WTC11 (cell line): ENCODE measurements around the gene UNC50. TPM values are rescaled to one million over a fixed set of nuclear protein-coding genes. Genes with fewer than 3 reads are reported as not detected.

ENCODE experiments used
- ATAC-seq: fragments of 200-7000 bp; cut with Tn5 transposase; 2 replicates; pipeline ENCODE4 v1.10.0; 2021; ENCODE audit warnings: mild to moderate bottlenecking, moderate library complexity
- CTCF ChIA-PET: fragments of 300-600 bp; sonication (Branson Sonifier 250); formaldehyde crosslinking; loops from one replicate; lab custom pipeline; 2021; ENCODE audit warnings: antibody characterized with exemption; lab: Charles Lee
- POLR2A ChIA-PET: fragments of 350-600 bp; sonication (Branson Sonifier 250); formaldehyde crosslinking; loops from one replicate; lab custom pipeline; 2021; ENCODE audit warnings: antibody characterized with exemption; lab: Charles Lee
- DNase-seq: peaks from one replicate; pipeline ENCODE4 v3.0.0; 2021; ENCODE audit warnings: low spot score
- H3K27ac Mint-ChIP-seq: 2 replicates; pipeline ENCODE4 v1.8.0; 2021; ENCODE audit warnings: mixed read lengths
- H3K27me3 Mint-ChIP-seq: 2 replicates; pipeline ENCODE4 v1.8.0; 2021; ENCODE audit warnings: low read depth, mild to moderate bottlenecking, moderate library complexity, mixed read lengths
- H3K36me3 Mint-ChIP-seq: 2 replicates; pipeline ENCODE4 v1.8.0; 2021; ENCODE audit warnings: mixed read lengths
- H3K4me1 Mint-ChIP-seq: 2 replicates; pipeline ENCODE4 v1.8.0; 2022; ENCODE audit warnings: mixed read lengths
- H3K4me3 Mint-ChIP-seq: 2 replicates; pipeline ENCODE4 v1.8.0; 2021; ENCODE audit warnings: mild to moderate bottlenecking, moderate library complexity, mixed read lengths
- H3K9me3 Mint-ChIP-seq: 2 replicates; pipeline ENCODE4 v1.8.0; 2021; ENCODE audit warnings: mixed read lengths
- CREM ChIP-seq: sonication (generic); formaldehyde crosslinking; IDR thresholded peaks from 2 replicates; pipeline ENCODE4 v1.8.1; 2022; ENCODE audit warnings: mild to moderate bottlenecking, missing genetic modification reagents, moderate library complexity
- ZNF416 ChIP-seq: fragments of 250-450 bp; sonication (Bioruptor Pico); IDR thresholded peaks from 2 replicates; pipeline ENCODE4 v1.9.0; 2021; ENCODE audit warnings: mild to moderate bottlenecking, inconsistent platforms
- total RNA-seq: library from RNA; stranded (reverse); gene quantifications from 3 replicates; pipeline ENCODE4 v1.2.3, GENCODE V29; 2021
- TF ChIP-seq, protein P1 (sequence below): sonication (generic); formaldehyde crosslinking; IDR thresholded peaks from 2 replicates; pipeline ENCODE4 v1.8.1; 2023; ENCODE audit warnings: mild to moderate bottlenecking, missing genetic modification reagents, borderline replicate concordance
- TF ChIP-seq, protein P2 (sequence below): sonication (generic); formaldehyde crosslinking; IDR thresholded peaks from 2 replicates; pipeline ENCODE4 v1.8.1; 2023; ENCODE audit warnings: mild to moderate bottlenecking, moderate library complexity, missing genetic modification reagents
- TF ChIP-seq, protein P3 (sequence below): sonication (generic); formaldehyde crosslinking; IDR thresholded peaks from 2 replicates; pipeline ENCODE4 v1.8.0; 2022; ENCODE audit warnings: missing genetic modification reagents
- TF ChIP-seq, protein P4 (sequence below): sonication (generic); formaldehyde crosslinking; conservative IDR thresholded peaks from 2 replicates; pipeline ENCODE4 v1.8.1; 2022; ENCODE audit warnings: mild to moderate bottlenecking, missing genetic modification reagents
- TF ChIP-seq, protein P5 (sequence below): sonication (generic); formaldehyde crosslinking; IDR thresholded peaks from 2 replicates; pipeline ENCODE4 v1.8.0; 2022; ENCODE audit warnings: mild to moderate bottlenecking, missing genetic modification reagents
- TF ChIP-seq, protein P6 (sequence below): fragments of 250-450 bp; sonication (Bioruptor Pico); IDR thresholded peaks from 2 replicates; pipeline ENCODE4 v1.9.0; 2021; ENCODE audit warnings: mild to moderate bottlenecking

The UNC50 gene
- total RNA-seq, 1 experiment from 2014 or later, result 26.7 TPM

DNA sequence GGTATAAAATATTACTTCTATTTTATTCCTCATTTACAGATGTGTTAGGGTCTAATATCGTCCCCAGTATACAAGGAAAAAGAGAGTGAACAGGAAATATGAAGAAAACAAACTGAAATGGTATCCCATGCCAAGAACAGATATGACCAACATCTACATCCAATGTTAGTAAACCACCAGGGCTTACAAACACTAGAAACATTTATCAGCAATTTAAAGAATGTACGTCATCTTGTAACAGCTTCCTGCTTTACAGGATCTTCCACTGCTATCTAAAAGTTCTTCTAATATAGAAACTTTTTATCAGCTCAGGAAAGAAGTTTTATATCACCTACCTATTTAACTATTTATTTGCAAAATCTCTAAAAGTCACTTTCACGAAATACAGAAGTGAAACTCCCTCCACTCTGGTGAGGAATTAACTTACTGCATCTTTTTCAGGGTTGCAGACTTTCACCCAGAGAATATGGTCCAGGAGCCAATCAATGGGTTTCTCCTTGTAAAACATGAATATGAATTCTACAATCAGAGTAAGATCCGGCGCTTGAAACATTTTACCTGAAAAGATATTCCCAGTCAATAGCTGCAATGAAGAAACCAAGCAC, 35.2 kb downstream of the UNC50 start:
- Mint-ChIP-seq H3K36me3 (no peaks in the 10 kb centered on the region), H3K4me3 (no peak overlapping the region), H3K27me3 (no peaks in the 10 kb centered on the region), H3K4me1 (peaks cover 19% of the 10 kb centered on the region), H3K27ac (no peak overlapping the region), H3K9me3 (no peaks in the 10 kb centered on the region)
- TF ChIP-seq CREM (CRISPR knock-in tag) (no peak), ZNF416 (CRISPR knock-in tag) (no peak)
- ATAC-seq (no peak), DNase-seq (no peak)
- ChIA-PET CTCF (interaction anchor here (1.3 to 3.0 kb wide), 3 partner anchors 9 to 87 kb away, joined by 3 to 29 read pairs (median 4); no protein-coding TSS in a partner anchor), POLR2A (interaction anchor here (1.2 kb wide), 1 partner anchor 22 kb away, joined by 3 read pairs; no protein-coding TSS in a partner anchor)

DNA sequence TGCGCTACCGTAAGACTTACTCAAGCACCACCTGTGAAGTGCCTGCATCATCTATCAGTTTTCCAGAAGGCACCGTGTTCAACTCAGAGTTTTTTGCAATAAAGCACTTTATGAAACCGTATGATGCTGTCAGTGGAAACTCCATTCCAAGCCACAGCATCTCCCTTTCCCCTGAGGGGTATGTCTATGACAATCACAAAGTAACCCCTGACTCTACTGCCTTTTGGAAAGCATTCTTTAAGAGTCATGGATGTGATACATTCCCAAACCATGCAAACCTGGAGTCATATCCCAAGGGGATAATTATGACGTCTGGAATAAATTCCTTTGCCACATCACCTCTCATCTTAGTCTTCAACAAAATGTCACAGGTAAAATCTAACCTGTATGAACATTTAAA, 39.2 kb downstream of the UNC50 start:
- no peak for ATAC-seq
- TF ChIP-seq, protein P1, sequence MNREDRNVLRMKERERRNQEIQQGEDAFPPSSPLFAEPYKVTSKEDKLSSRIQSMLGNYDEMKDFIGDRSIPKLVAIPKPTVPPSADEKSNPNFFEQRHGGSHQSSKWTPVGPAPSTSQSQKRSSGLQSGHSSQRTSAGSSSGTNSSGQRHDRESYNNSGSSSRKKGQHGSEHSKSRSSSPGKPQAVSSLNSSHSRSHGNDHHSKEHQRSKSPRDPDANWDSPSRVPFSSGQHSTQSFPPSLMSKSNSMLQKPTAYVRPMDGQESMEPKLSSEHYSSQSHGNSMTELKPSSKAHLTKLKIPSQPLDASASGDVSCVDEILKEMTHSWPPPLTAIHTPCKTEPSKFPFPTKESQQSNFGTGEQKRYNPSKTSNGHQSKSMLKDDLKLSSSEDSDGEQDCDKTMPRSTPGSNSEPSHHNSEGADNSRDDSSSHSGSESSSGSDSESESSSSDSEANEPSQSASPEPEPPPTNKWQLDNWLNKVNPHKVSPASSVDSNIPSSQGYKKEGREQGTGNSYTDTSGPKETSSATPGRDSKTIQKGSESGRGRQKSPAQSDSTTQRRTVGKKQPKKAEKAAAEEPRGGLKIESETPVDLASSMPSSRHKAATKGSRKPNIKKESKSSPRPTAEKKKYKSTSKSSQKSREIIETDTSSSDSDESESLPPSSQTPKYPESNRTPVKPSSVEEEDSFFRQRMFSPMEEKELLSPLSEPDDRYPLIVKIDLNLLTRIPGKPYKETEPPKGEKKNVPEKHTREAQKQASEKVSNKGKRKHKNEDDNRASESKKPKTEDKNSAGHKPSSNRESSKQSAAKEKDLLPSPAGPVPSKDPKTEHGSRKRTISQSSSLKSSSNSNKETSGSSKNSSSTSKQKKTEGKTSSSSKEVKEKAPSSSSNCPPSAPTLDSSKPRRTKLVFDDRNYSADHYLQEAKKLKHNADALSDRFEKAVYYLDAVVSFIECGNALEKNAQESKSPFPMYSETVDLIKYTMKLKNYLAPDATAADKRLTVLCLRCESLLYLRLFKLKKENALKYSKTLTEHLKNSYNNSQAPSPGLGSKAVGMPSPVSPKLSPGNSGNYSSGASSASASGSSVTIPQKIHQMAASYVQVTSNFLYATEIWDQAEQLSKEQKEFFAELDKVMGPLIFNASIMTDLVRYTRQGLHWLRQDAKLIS (CRISPR knock-in tag), result no peak
- TF ChIP-seq, protein P2, sequence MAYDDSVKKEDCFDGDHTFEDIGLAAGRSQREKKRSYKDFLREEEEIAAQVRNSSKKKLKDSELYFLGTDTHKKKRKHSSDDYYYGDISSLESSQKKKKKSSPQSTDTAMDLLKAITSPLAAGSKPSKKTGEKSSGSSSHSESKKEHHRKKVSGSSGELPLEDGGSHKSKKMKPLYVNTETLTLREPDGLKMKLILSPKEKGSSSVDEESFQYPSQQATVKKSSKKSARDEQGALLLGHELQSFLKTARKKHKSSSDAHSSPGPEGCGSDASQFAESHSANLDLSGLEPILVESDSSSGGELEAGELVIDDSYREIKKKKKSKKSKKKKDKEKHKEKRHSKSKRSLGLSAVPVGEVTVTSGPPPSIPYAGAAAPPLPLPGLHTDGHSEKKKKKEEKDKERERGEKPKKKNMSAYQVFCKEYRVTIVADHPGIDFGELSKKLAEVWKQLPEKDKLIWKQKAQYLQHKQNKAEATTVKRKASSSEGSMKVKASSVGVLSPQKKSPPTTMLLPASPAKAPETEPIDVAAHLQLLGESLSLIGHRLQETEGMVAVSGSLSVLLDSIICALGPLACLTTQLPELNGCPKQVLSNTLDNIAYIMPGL (CRISPR knock-in tag), result no peak
- TF ChIP-seq, protein P3, sequence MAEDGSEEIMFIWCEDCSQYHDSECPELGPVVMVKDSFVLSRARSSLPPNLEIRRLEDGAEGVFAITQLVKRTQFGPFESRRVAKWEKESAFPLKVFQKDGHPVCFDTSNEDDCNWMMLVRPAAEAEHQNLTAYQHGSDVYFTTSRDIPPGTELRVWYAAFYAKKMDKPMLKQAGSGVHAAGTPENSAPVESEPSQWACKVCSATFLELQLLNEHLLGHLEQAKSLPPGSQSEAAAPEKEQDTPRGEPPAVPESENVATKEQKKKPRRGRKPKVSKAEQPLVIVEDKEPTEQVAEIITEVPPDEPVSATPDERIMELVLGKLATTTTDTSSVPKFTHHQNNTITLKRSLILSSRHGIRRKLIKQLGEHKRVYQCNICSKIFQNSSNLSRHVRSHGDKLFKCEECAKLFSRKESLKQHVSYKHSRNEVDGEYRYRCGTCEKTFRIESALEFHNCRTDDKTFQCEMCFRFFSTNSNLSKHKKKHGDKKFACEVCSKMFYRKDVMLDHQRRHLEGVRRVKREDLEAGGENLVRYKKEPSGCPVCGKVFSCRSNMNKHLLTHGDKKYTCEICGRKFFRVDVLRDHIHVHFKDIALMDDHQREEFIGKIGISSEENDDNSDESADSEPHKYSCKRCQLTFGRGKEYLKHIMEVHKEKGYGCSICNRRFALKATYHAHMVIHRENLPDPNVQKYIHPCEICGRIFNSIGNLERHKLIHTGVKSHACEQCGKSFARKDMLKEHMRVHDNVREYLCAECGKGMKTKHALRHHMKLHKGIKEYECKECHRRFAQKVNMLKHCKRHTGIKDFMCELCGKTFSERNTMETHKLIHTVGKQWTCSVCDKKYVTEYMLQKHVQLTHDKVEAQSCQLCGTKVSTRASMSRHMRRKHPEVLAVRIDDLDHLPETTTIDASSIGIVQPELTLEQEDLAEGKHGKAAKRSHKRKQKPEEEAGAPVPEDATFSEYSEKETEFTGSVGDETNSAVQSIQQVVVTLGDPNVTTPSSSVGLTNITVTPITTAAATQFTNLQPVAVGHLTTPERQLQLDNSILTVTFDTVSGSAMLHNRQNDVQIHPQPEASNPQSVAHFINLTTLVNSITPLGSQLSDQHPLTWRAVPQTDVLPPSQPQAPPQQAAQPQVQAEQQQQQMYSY (CRISPR knock-in tag), result no peak
- TF ChIP-seq CREM (CRISPR knock-in tag), result no peak
- TF ChIP-seq, protein P4, sequence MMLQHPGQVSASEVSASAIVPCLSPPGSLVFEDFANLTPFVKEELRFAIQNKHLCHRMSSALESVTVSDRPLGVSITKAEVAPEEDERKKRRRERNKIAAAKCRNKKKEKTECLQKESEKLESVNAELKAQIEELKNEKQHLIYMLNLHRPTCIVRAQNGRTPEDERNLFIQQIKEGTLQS (CRISPR knock-in tag), result no peak
- TF ChIP-seq, protein P5, sequence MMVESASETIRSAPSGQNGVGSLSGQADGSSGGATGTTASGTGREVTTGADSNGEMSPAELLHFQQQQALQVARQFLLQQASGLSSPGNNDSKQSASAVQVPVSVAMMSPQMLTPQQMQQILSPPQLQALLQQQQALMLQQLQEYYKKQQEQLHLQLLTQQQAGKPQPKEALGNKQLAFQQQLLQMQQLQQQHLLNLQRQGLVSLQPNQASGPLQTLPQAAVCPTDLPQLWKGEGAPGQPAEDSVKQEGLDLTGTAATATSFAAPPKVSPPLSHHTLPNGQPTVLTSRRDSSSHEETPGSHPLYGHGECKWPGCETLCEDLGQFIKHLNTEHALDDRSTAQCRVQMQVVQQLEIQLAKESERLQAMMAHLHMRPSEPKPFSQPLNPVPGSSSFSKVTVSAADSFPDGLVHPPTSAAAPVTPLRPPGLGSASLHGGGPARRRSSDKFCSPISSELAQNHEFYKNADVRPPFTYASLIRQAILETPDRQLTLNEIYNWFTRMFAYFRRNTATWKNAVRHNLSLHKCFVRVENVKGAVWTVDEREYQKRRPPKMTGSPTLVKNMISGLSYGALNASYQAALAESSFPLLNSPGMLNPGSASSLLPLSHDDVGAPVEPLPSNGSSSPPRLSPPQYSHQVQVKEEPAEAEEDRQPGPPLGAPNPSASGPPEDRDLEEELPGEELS, result no peak
- TF ChIP-seq, protein P6, sequence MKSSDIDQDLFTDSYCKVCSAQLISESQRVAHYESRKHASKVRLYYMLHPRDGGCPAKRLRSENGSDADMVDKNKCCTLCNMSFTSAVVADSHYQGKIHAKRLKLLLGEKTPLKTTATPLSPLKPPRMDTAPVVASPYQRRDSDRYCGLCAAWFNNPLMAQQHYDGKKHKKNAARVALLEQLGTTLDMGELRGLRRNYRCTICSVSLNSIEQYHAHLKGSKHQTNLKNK (CRISPR knock-in tag), result no peak
- H3K27ac Mint-ChIP-seq, result no peak overlapping the region
- CTCF ChIA-PET, result no interaction called here
- H3K4me1 Mint-ChIP-seq, result peaks cover 19% of the 10 kb centered on the region
- no peaks in the 10 kb centered on the region for H3K9me3 Mint-ChIP-seq
- H3K36me3 Mint-ChIP-seq, result no peaks in the 10 kb centered on the region
- no peaks in the 10 kb centered on the region for H3K27me3 Mint-ChIP-seq
- H3K4me3 Mint-ChIP-seq, result no peak overlapping the region
- POLR2A ChIA-PET, result interaction anchor here (0.6 kb wide), 1 partner anchor 189 kb away, joined by 3 read pairs; no protein-coding TSS in a partner anchor
- no peak for DNase-seq
